ENCODE data around the gene ZNF365.

DNA sequence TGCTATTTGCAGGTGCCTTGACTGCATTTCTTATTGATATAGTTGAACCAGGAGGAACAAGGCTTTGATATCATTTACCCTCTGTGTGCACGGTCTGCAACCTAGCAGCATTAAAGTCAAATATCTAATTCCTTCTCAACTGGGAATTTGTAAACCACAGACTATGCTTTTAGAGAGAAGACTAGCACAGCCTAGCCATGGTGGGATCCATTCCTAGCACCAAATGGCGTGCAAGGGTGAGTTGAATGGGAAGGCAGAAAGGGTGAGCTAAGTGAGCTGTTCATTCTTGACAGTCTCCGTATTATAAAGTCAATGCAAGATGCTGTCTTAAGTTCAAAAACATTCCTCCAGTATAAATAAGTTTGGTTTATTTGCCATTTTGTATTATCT lies 2.9 kb downstream of the ZNF365 start:
- TF ChIP-seq, protein P1, sequence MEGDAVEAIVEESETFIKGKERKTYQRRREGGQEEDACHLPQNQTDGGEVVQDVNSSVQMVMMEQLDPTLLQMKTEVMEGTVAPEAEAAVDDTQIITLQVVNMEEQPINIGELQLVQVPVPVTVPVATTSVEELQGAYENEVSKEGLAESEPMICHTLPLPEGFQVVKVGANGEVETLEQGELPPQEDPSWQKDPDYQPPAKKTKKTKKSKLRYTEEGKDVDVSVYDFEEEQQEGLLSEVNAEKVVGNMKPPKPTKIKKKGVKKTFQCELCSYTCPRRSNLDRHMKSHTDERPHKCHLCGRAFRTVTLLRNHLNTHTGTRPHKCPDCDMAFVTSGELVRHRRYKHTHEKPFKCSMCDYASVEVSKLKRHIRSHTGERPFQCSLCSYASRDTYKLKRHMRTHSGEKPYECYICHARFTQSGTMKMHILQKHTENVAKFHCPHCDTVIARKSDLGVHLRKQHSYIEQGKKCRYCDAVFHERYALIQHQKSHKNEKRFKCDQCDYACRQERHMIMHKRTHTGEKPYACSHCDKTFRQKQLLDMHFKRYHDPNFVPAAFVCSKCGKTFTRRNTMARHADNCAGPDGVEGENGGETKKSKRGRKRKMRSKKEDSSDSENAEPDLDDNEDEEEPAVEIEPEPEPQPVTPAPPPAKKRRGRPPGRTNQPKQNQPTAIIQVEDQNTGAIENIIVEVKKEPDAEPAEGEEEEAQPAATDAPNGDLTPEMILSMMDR (IDR thresholded peaks at IDR 0.05; ENCODE audit: poor library complexity, severe bottlenecking): no peak
- no peak for TF ChIP-seq EZH2 (IDR thresholded peaks at IDR 0.05; ENCODE audit: borderline replicate concordance, insufficient read depth, low read length, poor library complexity, severe bottlenecking)
- TF ChIP-seq SMC3 (conservative IDR thresholded peaks at IDR 0.05; ENCODE audit: poor library complexity): no peak
- no peak for TF ChIP-seq RAD21 (conservative IDR thresholded peaks at IDR 0.05)
- no peak for TF ChIP-seq EP300 (conservative IDR thresholded peaks at IDR 0.05; ENCODE audit: poor library complexity, severe bottlenecking)
